Body of pancreas (tissue), 4 donors: Measurements from ENCODE around the gene CAMK2B. TPM values are rescaled to one million over a fixed set of nuclear protein-coding genes. Genes with fewer than 3 reads are reported as not detected.

Experiments used
- ATAC-seq: fragments of 150-250 bp; one replicate; pipeline ENCODE4 v1.9.1; 2016
- DNase-seq, 4 donors: peaks; one replicate each; pipeline ENCODE4 v3.0.0-alpha.2; 2019
- H3K27ac ChIP-seq, 4 donors: fragments of 200-600 bp; sonication (generic); 1 replicate in 3 of 4; 2 replicates in 1 of 4; pipeline versions ENCODE4 v1.5.1 to v1.6.1; 2016 to 2019; ENCODE audit warnings: mild to moderate bottlenecking in 1 of 4, mixed read lengths in 1 of 4, moderate library complexity in 1 of 4
- H3K27me3 ChIP-seq, 2 donors: fragments of 200-600 bp; sonication (generic); one replicate each; pipeline ENCODE4 v1.6.0; 2016; ENCODE audit warnings: mild to moderate bottlenecking in 1 of 2
- H3K36me3 ChIP-seq, 2 donors: fragments of 200-600 bp; sonication (generic); replicated peaks in 1 of 2; 2 replicates each; pipeline ENCODE4 v1.5.1; 2016; ENCODE audit warnings: low read depth in 2 of 2; ENCODE audit not compliant: insufficient read depth in 1 of 2
- H3K4me1 ChIP-seq: fragments of 200-600 bp; sonication (generic); one replicate; pipeline ENCODE4 v1.6.0; 2016
- H3K4me3 ChIP-seq, 2 donors: fragments of 200-600 bp; sonication (generic); 1 replicate in 1 of 2; 2 replicates in 1 of 2; pipeline ENCODE4 v1.5.1; 2016 to 2019
- H3K9me3 ChIP-seq, 3 donors: fragments of 200-600 bp; sonication (generic); 1 replicate in 2 of 3; 2 replicates in 1 of 3; pipeline ENCODE4 v1.5.1; 2016
- POLR2A ChIP-seq, 3 donors: fragments of 450-650 bp; IDR thresholded peaks; one replicate each; pipeline ENCODE4 v1.6.1; 2016; ENCODE audit warnings: antibody characterized with exemption in 3 of 3, mild to moderate bottlenecking in 2 of 3
- WGBS, 2 donors: methylation state at CpG; one replicate each; pipeline ENCODE4 v1.1.5; 2017; 5-methylcytosine and 5-hydroxymethylcytosine counted together
- intact Hi-C: fragments of 100-400 bp; cut with DNase I; formaldehyde crosslinking; loops from one replicate; pipeline ENCODE4 v1.15.1; 2023
- total RNA-seq, 2 donors: library from RNA; depleted of rRNA; stranded (reverse); fragments of >200 nt; gene quantifications; one replicate each; pipeline ENCODE4 v1.1.0, GENCODE V29; 2016
- TF ChIP-seq, protein P1 (sequence below), 7 experiments: fragments of 450-650 bp in 4 of 7; fragments of 200-600 bp in 3 of 7; sonication (generic) in 3 of 7; IDR thresholded peaks; one replicate each; pipeline ENCODE4 v1.5.1; 2016 to 2019; ENCODE audit warnings: antibody characterized with exemption in 7 of 7

Gene CAMK2B
- total RNA-seq, 2 donors from 2014 or later: 0.52 to 7.6 TPM

- intact Hi-C loops: no loop called here
These were observed 135.2 kb downstream of the CAMK2B start for GRCh38 chr7:44189993-44190872.

DNA sequence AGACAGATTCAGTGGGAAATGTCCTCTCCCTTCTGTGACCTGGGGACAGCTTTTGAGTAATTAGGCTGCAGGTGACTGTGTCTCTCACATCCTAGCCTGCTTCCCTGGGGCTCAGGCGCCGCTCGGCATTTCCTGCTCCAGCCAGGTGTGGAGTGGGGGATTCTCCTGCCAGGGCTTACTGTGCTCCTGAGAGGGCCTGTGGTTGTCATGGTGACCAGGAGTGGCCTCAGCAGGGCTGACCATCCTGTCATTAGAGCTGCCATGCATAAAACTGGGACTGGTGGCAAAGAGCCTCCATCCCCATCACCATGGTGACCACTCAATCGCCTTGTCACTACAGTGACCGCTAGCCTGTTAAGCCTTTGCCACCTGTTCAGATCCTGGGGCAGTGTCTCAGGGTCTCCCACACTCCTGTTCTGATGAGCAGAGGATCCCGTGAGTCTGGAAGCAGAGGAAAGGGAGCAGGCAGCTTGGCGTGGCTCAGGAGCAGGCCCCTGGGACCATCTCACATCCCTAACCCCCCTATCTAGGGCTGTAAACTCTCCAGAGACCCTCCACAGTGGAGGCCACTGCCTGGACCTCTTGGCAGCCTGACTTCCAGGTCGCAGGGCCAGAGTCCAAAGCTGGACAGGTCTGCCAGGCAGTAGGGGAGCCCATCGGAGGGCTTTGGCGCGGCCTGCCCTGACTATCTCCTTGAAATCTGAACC lies 136.0 kb downstream of the CAMK2B start, which contains the start of gene GCK:
Gene GCK, minus strand, starts transcription at position 154 of the 707 bp plus-strand sequence. CDS start 486 bp downstream, outside the sequence.
- ATAC-seq: peak; percentile 45
- Histone ChIP-seq H3K9me3 (no peaks in the 10 kb centered on the region), H3K27ac (peak within 1 kb of the TSS in 1 of 4 donors; percentile 14), H3K4me3 (no peak within 1 kb of the TSS), H3K4me1 (no peaks in the 10 kb centered on the region), H3K36me3 (no peaks in the 10 kb centered on the region), H3K27me3 (no peaks in the 10 kb centered on the region)
- peak in 1 of 3 donors; percentile 29 for TF ChIP-seq POLR2A (IDR thresholded peaks at IDR 0.05)
- TF ChIP-seq, protein P1, sequence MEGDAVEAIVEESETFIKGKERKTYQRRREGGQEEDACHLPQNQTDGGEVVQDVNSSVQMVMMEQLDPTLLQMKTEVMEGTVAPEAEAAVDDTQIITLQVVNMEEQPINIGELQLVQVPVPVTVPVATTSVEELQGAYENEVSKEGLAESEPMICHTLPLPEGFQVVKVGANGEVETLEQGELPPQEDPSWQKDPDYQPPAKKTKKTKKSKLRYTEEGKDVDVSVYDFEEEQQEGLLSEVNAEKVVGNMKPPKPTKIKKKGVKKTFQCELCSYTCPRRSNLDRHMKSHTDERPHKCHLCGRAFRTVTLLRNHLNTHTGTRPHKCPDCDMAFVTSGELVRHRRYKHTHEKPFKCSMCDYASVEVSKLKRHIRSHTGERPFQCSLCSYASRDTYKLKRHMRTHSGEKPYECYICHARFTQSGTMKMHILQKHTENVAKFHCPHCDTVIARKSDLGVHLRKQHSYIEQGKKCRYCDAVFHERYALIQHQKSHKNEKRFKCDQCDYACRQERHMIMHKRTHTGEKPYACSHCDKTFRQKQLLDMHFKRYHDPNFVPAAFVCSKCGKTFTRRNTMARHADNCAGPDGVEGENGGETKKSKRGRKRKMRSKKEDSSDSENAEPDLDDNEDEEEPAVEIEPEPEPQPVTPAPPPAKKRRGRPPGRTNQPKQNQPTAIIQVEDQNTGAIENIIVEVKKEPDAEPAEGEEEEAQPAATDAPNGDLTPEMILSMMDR (IDR thresholded peaks at IDR 0.05): no peak
- DNase-seq: peak in 3 of 4 donors; percentile 54 to 74 (median 56)
- WGBS, 2 donors: 66% methylated on average over 11 of the region's 11 CpGs; no CpG with 5 or more reads in 1 of the 2 donors
- intact Hi-C loops: no loop called here

More at GRCh38 chr7:44189993-44190872, 135.2 kb downstream of the CAMK2B start:
- no peak for DNase-seq
- Histone ChIP-seq H3K4me1 (no peaks in the 10 kb centered on the region), H3K27me3 (no peaks in the 10 kb centered on the region), H3K27ac (no peak overlapping the region), H3K36me3 (no peaks in the 10 kb centered on the region), H3K4me3 (no peak overlapping the region), H3K9me3 (no peaks in the 10 kb centered on the region)
- WGBS, 2 donors: 71 to 80% methylated on average over 14 of the region's 14 CpGs
- no peak for ATAC-seq
- no peak for TF ChIP-seq POLR2A (IDR thresholded peaks at IDR 0.05)
- TF ChIP-seq, protein P1 (IDR thresholded peaks at IDR 0.05): no peak

DNA sequence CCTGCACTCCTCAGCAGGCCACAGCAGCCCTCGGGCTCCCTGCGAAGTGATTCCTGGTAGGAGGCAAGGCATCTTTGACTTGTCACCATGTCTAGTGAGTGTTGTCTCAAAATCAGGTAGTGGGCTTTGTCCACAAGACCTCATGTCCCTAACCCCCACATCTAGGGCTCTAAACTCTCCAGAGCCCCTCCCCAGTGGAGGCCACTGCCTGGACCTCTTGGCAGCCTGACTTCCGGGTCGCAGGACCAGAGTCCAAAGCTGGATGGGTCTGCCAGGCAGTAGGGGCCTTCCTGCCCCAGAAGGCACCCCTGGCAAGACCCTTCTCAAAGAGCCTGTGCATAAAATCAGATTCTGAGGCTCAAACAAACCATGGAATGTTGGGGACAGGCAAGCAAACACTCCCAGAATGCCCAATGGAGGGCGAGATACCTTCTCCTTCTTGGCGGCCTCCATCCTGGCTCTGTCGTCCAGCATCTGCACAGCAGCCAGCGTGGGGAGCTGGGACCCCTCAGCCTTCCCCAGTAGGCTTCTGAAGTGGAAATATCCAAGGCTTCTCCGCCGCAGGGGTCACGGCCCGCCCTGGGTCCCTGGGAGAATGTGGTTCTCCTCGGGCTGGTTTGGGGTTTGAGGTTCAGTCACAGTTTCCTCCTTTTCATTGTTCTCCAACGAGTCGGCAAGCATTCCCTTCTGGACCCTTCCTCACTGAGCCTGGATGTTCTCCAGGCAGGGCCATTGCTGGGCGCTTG lies 136.7 kb downstream of the CAMK2B start:
- Histone ChIP-seq H3K4me3 (no peak overlapping the region), H3K27me3 (no peaks in the 10 kb centered on the region), H3K36me3 (no peaks in the 10 kb centered on the region), H3K4me1 (no peaks in the 10 kb centered on the region), H3K9me3 (no peaks in the 10 kb centered on the region), H3K27ac (peak overlapping the region in 1 of 4 donors; percentile 14)
- DNase-seq (no peak), ATAC-seq (no peak)
- TF ChIP-seq, protein P1 (IDR thresholded peaks at IDR 0.05): no peak
- no peak for TF ChIP-seq POLR2A (IDR thresholded peaks at IDR 0.05)
- intact Hi-C loops: no loop called here
- 66 to 72% methylated on average over 11 to 16 of the region's 16 CpGs for WGBS, 2 donors

- peak in 1 of 4 donors; percentile 20 for DNase-seq
- no peaks in the 10 kb centered on the region for H3K27me3 ChIP-seq
- H3K4me1 ChIP-seq: no peaks in the 10 kb centered on the region
- H3K27ac ChIP-seq: peak overlapping the region in 1 of 4 donors; percentile 14
- no peak for ATAC-seq
- TF ChIP-seq, protein P1 (IDR thresholded peaks at IDR 0.05): no peak
- no peak for TF ChIP-seq POLR2A (IDR thresholded peaks at IDR 0.05)
- no peaks in the 10 kb centered on the region for H3K9me3 ChIP-seq
- H3K36me3 ChIP-seq: no peaks in the 10 kb centered on the region
- intact Hi-C loops: no loop called here
- WGBS, 2 donors: 50 to 55% methylated on average over 3 to 9 of the region's 9 CpGs
- no peak overlapping the region for H3K4me3 ChIP-seq
These were observed 137.6 kb downstream of the CAMK2B start for GRCh38 chr7:44187636-44188416.
